ENCODE measurements around the gene MED17.

MED17 gene

GRCh38 chr11:93813974-93814373, 29.9 kb downstream of the MED17 start:
- intact Hi-C loops (cut with DNase I): no loop called here
- no peak for DNase-seq

- DNase-seq: no peak
- intact Hi-C loops (cut with DNase I): no loop called here
Measured at GRCh38 chr11:93814966-93815633, 31.0 kb downstream of the MED17 start.

GRCh38 chr11:93817426-93818348, 33.6 kb downstream of the MED17 start:
- intact Hi-C loops (cut with DNase I): no loop called here

GRCh38 chr11:93819966-93820695, 36.0 kb downstream of the MED17 start:
- intact Hi-C loops (cut with DNase I): no loop called here
- no peak for DNase-seq

More at GRCh38 chr11:93817426-93818348, 33.6 kb downstream of the MED17 start:
- no peak for DNase-seq

- intact Hi-C loops (cut with DNase I): no loop called here
- DNase-seq: no peak
Measured at GRCh38 chr11:93820847-93821246, 36.8 kb downstream of the MED17 start.

GRCh38 chr11:93821617-93822016, 37.5 kb downstream of the MED17 start:
- intact Hi-C loops (cut with DNase I): no loop called here
- DNase-seq: no peak

- DNase-seq: no peak
- intact Hi-C loops (cut with DNase I): no loop called here
Measured at GRCh38 chr11:93822359-93822758, 38.3 kb downstream of the MED17 start.

- DNase-seq: no peak
- intact Hi-C loops (cut with DNase I): no loop called here
Measured at GRCh38 chr11:93823210-93823609, 39.1 kb downstream of the MED17 start.

- intact Hi-C loops (cut with DNase I): no loop called here
- no peak for DNase-seq
Measured at GRCh38 chr11:93827363-93827762, 43.3 kb downstream of the MED17 start.

- DNase-seq: no peak
- intact Hi-C loops (cut with DNase I): no loop called here
Measured at GRCh38 chr11:93829598-93829997, 45.5 kb downstream of the MED17 start.

- intact Hi-C loops (cut with DNase I): no loop called here
- DNase-seq: no peak
Measured at GRCh38 chr11:93831343-93832127, 47.5 kb downstream of the MED17 start.

- intact Hi-C loops (cut with DNase I): no loop called here
- no peak for DNase-seq
Measured at GRCh38 chr11:93832780-93833179, 48.7 kb downstream of the MED17 start.

GRCh38 chr11:93838967-93839366, 54.9 kb downstream of the MED17 start:
- intact Hi-C loops (cut with DNase I): no loop called here
- no peak for DNase-seq

GRCh38 chr11:93840180-93840579, 56.1 kb downstream of the MED17 start:
- intact Hi-C loops (cut with DNase I): no loop called here
- DNase-seq: no peak

- intact Hi-C loops (cut with DNase I): no loop called here
- DNase-seq: no peak
Measured at GRCh38 chr11:93840981-93841380, 56.9 kb downstream of the MED17 start.

GRCh38 chr11:93841446-93841845, 57.4 kb downstream of the MED17 start:
- DNase-seq: no peak
- intact Hi-C loops (cut with DNase I): no loop called here

GRCh38 chr11:93842034-93842433, 58.0 kb downstream of the MED17 start:
- DNase-seq: no peak
- intact Hi-C loops (cut with DNase I): no loop called here

GRCh38 chr11:93842461-93842860, 58.4 kb downstream of the MED17 start:
- peak in 1 of 10 donors; percentile 81 for DNase-seq
- intact Hi-C loops (cut with DNase I): no loop called here

- intact Hi-C loops (cut with DNase I): no loop called here
- no peak for DNase-seq
Measured at GRCh38 chr11:93843906-93844305, 59.8 kb downstream of the MED17 start.

- no peak for DNase-seq
- intact Hi-C loops (cut with DNase I): no loop called here
Measured at GRCh38 chr11:93844568-93844967, 60.5 kb downstream of the MED17 start.
